Smooth muscle cell of the brain vasculature (primary cell): ENCODE measurements around the gene CCR7.

Experiments
- DNase-seq: peaks from one replicate; pipeline ENCODE4 v3.0.0-alpha.2; 2012; ENCODE audit warnings: low read depth, low spot score

The CCR7 gene

GRCh38 chr17:40561871-40562611 lies 3.2 kb downstream of the CCR7 start:
- no peak for DNase-seq

GRCh38 chr17:40561294-40561870 lies 3.9 kb downstream of the CCR7 start:
- no peak for DNase-seq

- DNase-seq = no peak
Measured at GRCh38 chr17:40560592-40561293, 4.5 kb downstream of the CCR7 start.

- DNase-seq = peak; percentile 94
Measured at GRCh38 chr17:40559954-40560591, 5.2 kb downstream of the CCR7 start.

GRCh38 chr17:40559564-40559916 lies 5.7 kb downstream of the CCR7 start:
- DNase-seq = no peak

- no peak for DNase-seq
Measured at GRCh38 chr17:40558890-40559563, 6.2 kb downstream of the CCR7 start.

GRCh38 chr17:40558300-40558889 lies 6.9 kb downstream of the CCR7 start:
- DNase-seq = no peak

- DNase-seq = no peak
Measured at GRCh38 chr17:40557531-40558299, 7.6 kb downstream of the CCR7 start.

GRCh38 chr17:40556884-40557414 lies 8.3 kb downstream of the CCR7 start:
- no peak for DNase-seq

GRCh38 chr17:40556198-40556661 lies 9.0 kb downstream of the CCR7 start:
- DNase-seq = no peak

GRCh38 chr17:40555296-40556190 lies 9.7 kb downstream of the CCR7 start:
- no peak for DNase-seq

- DNase-seq = no peak
Measured at GRCh38 chr17:40554646-40555295, 10.5 kb downstream of the CCR7 start.

- no peak for DNase-seq
Measured at GRCh38 chr17:40553694-40554534, 11.4 kb downstream of the CCR7 start.

GRCh38 chr17:40552806-40553693 lies 12.2 kb downstream of the CCR7 start:
- DNase-seq = no peak

- DNase-seq = peak; percentile 95
Measured at GRCh38 chr17:40551879-40552768, 13.1 kb downstream of the CCR7 start.
